PC-3 (cell line): ENCODE results near the gene PTPN14. TPM values are rescaled to one million over a fixed set of nuclear protein-coding genes. Genes with fewer than 3 reads are reported as not detected.

Experiments used
- ATAC-seq: fragments of 200-7000 bp; cut with Tn5 transposase; 2 replicates; pipeline ENCODE4 v1.9.1; 2020; ENCODE audit warnings: mild to moderate bottlenecking, moderate library complexity
- BruUV-seq: library from RNA; stranded (reverse); fragments of 400-500 nt; replicated peaks from 2 replicates; lab custom pipeline; 2021; lab: Mats Ljungman, UMichigan
- CTCF ChIA-PET: fragments of 300-600 bp; sonication (Branson Sonifier 250); formaldehyde crosslinking; loops from one replicate; lab custom pipeline; 2022; ENCODE audit warnings: antibody characterized with exemption; lab: Charles Lee
- POLR2A ChIA-PET: fragments of 300-600 bp; sonication (Branson Sonifier 250); formaldehyde crosslinking; loops from one replicate; lab custom pipeline; 2022; ENCODE audit warnings: antibody characterized with exemption; ENCODE audit not compliant: unreplicated experiment; lab: Charles Lee
- DNase-seq: peaks from one replicate; pipeline ENCODE4 v3.0.0-alpha.2; 2015
- H2AFZ ChIP-seq: fragments of 300-600 bp; sonication (generic); 2 replicates; pipeline ENCODE4 v1.6.0; 2016; ENCODE audit warnings: antibody characterized with exemption, low read length
- H3F3A ChIP-seq: fragments of 300-600 bp; sonication (generic); one replicate; pipeline ENCODE4 v1.6.0; 2017; ENCODE audit warnings: antibody characterized with exemption, low read length, control low read depth, mild to moderate bottlenecking; ENCODE audit not compliant: unreplicated experiment
- H3K27ac ChIP-seq: fragments of 300-600 bp; sonication (generic); 2 replicates; pipeline ENCODE4 v1.5.1; 2016; ENCODE audit warnings: mild to moderate bottlenecking, low read length
- H3K27me3 ChIP-seq: fragments of 300-600 bp; sonication (generic); 2 replicates; pipeline ENCODE4 v1.6.1; 2016; ENCODE audit warnings: low read length, mixed read lengths
- H3K36me3 ChIP-seq: fragments of 300-600 bp; sonication (generic); 2 replicates; pipeline ENCODE4 v1.6.1; 2016; ENCODE audit warnings: low read depth, mixed run types, low read length, mixed read lengths
- H3K4me1 ChIP-seq: fragments of 300-600 bp; sonication (generic); 2 replicates; pipeline ENCODE4 v1.5.1; 2016; ENCODE audit warnings: low read length; ENCODE audit not compliant: insufficient read depth
- H3K4me2 ChIP-seq: fragments of 300-600 bp; sonication (generic); 2 replicates; pipeline ENCODE4 v1.6.0; 2016; ENCODE audit warnings: low read length
- H3K4me3 ChIP-seq: fragments of 300-600 bp; sonication (generic); 2 replicates; pipeline ENCODE4 v1.5.1; 2016; ENCODE audit warnings: mild to moderate bottlenecking, low read length, mixed read lengths
- H3K79me2 ChIP-seq: fragments of 300-600 bp; sonication (generic); 2 replicates; pipeline ENCODE4 v1.6.1; 2017; ENCODE audit warnings: low read length, mixed read lengths
- H3K9ac ChIP-seq: fragments of 300-600 bp; sonication (generic); 2 replicates; pipeline ENCODE4 v1.6.0; 2016; ENCODE audit warnings: mild to moderate bottlenecking, low read length
- H3K9me2 ChIP-seq: fragments of 300-600 bp; sonication (generic); replicated peaks from 2 replicates; pipeline ENCODE4 v1.6.1; 2016; ENCODE audit warnings: mixed run types, low read length, mixed read lengths
- H3K9me3 ChIP-seq: fragments of 300-600 bp; sonication (generic); 2 replicates; pipeline ENCODE4 v1.6.1; 2016; ENCODE audit warnings: low read length, mixed read lengths
- H4K20me1 ChIP-seq: fragments of 300-600 bp; sonication (generic); 2 replicates; pipeline ENCODE4 v1.6.1; 2016; ENCODE audit warnings: low read length, mixed read lengths
- EZH2 ChIP-seq: fragments of 300-600 bp; sonication (generic); IDR thresholded peaks from one replicate; pipeline ENCODE4 v1.6.1; 2017; ENCODE audit warnings: antibody characterized with exemption, mild to moderate bottlenecking, low read length; ENCODE audit not compliant: unreplicated experiment
- EZH2phosphoT487 ChIP-seq: fragments of 300-600 bp; sonication (generic); IDR thresholded peaks from 2 replicates; pipeline ENCODE4 v1.6.1; 2018; ENCODE audit warnings: mild to moderate bottlenecking, antibody characterized with exemption, low read length, borderline replicate concordance
- intact Hi-C: fragments of 100-400 bp; cut with micrococcal nuclease; formaldehyde crosslinking; loops from 2 replicates; pipeline ENCODE4 v1.9.0; 2023
- total RNA-seq: library from RNA; depleted of rRNA; stranded (reverse); fragments of >200 nt; gene quantifications from 2 replicates; pipeline ENCODE4 v1.2.3, GENCODE V29; 2014
- TF ChIP-seq, protein P1 (sequence below): fragments of 300-600 bp; sonication (generic); conservative IDR thresholded peaks from 2 replicates; pipeline ENCODE4 v1.5.1; 2017; ENCODE audit warnings: antibody characterized with exemption, low read depth, mild to moderate bottlenecking, low read length

PTPN14 gene
- total RNA-seq, 1 experiment from 2014 or later = 12.6 TPM

DNA sequence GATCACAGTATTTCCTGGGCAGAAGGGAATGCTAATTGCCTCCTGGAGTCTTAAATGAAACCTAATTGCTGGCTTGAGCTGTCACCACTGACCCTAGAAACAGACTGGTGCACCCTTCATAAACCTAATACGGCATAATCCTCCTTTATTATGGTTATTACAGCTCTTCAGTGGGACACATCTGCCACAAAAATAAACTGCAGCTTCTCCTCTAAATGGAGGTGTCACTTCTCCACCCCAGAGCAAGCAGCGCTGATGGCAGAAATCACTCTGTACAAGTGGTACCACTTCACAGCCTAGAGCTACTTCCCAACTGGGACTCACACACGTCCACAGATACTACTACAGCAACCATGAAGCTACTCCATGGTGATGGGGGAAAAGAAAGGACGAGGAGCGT is 11.1 kb downstream of the PTPN14 start:
- POLR2A ChIA-PET = no interaction called here
- DNase-seq (no peak), ATAC-seq (no peak)
- no peak for TF ChIP-seq EZH2phosphoT487
- no peak for TF ChIP-seq EZH2
- TF ChIP-seq, protein P1, sequence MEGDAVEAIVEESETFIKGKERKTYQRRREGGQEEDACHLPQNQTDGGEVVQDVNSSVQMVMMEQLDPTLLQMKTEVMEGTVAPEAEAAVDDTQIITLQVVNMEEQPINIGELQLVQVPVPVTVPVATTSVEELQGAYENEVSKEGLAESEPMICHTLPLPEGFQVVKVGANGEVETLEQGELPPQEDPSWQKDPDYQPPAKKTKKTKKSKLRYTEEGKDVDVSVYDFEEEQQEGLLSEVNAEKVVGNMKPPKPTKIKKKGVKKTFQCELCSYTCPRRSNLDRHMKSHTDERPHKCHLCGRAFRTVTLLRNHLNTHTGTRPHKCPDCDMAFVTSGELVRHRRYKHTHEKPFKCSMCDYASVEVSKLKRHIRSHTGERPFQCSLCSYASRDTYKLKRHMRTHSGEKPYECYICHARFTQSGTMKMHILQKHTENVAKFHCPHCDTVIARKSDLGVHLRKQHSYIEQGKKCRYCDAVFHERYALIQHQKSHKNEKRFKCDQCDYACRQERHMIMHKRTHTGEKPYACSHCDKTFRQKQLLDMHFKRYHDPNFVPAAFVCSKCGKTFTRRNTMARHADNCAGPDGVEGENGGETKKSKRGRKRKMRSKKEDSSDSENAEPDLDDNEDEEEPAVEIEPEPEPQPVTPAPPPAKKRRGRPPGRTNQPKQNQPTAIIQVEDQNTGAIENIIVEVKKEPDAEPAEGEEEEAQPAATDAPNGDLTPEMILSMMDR = no peak
- Histone ChIP-seq H3K4me1 (no peaks in the 10 kb centered on the region), H4K20me1 (peaks cover 12% of the 10 kb centered on the region), H3K27me3 (no peaks in the 10 kb centered on the region), H3K4me2 (no peak overlapping the region), H3K9me2 (no peaks in the 10 kb centered on the region), H3K9me3 (no peaks in the 10 kb centered on the region), H2AFZ (no peak overlapping the region), H3F3A (no peaks in the 10 kb centered on the region), H3K36me3 (no peaks in the 10 kb centered on the region), H3K4me3 (no peak overlapping the region), H3K27ac (no peak overlapping the region), H3K9ac (no peak overlapping the region), H3K79me2 (peaks cover 99% of the 10 kb centered on the region)
- BruUV-seq = no TSS peak
- intact Hi-C loops = no loop called here
- CTCF ChIA-PET = interaction anchor here (0.8 kb wide), 1 partner anchor 13 kb away, joined by 3 read pairs; no protein-coding TSS in a partner anchor

DNA sequence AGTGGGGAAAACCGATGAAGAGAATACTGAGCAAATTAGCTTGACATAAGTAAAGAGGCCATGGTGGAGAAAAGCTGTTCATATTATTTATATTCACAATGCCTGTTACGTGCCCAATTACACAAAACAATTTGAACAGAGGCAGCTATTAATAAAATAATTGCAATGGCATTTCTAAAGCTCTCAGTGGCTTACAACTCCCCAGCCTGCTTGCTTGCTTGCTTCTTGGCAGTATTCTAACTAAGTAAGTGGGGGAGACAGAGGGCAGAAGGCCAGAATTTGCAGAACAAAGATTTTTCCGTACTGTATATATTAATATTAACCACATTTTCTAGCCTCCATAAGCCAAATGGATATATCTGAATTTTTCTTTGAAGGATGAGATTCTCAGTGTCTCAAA is 12.9 kb downstream of the PTPN14 start:
- H3K9me2 ChIP-seq = no peaks in the 10 kb centered on the region
- ChIA-PET CTCF (no interaction called here), POLR2A (no interaction called here)
- no peak overlapping the region for H2AFZ ChIP-seq
- H3K79me2 ChIP-seq = peaks cover 97% of the 10 kb centered on the region
- no TSS peak for BruUV-seq
- H3K4me2 ChIP-seq = no peak overlapping the region
- no peak overlapping the region for H3K4me3 ChIP-seq
- H4K20me1 ChIP-seq = peaks cover 12% of the 10 kb centered on the region
- H3K4me1 ChIP-seq = no peaks in the 10 kb centered on the region
- H3K36me3 ChIP-seq = no peaks in the 10 kb centered on the region
- H3K9me3 ChIP-seq = no peaks in the 10 kb centered on the region
- ATAC-seq (no peak), DNase-seq (no peak)
- no peaks in the 10 kb centered on the region for H3K27me3 ChIP-seq
- intact Hi-C loops = no loop called here
- H3F3A ChIP-seq = no peaks in the 10 kb centered on the region
- H3K27ac ChIP-seq = no peak overlapping the region
- TF ChIP-seq EZH2phosphoT487 (no peak), EZH2 (no peak)
- TF ChIP-seq, protein P1 = no peak
- no peak overlapping the region for H3K9ac ChIP-seq

DNA sequence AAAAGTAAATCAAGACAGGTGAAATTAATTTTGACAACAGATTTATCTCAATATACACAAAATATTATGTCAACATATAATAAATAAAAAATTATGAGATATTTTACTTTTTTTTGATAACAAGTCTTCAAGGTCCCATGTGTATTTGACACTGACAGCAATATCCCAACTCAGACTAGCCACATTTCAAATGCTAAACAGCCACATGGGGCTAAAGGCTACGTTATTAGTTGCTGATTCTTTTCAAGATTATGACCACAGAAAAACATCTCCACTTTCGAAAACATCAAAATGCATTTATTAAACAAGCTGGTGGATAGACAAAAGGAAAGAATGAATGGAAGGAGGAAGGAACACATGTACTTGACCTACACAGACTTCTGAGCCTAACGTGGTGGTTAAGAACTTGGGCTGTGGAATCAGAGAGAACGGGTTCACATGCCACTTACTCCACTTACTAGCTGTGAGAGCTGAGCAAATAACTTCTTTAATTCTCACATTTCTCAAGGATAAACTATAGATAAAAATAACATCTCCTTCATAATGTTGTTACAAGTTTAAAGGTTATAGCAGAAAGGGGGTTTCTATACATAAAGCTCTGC is 13.4 kb downstream of the PTPN14 start:
- intact Hi-C loops = no loop called here
- POLR2A ChIA-PET = no interaction called here

More for the DNA sequence above, 13.4 kb downstream of the PTPN14 start:
- H3K4me2 ChIP-seq = no peak overlapping the region
- H3K9me3 ChIP-seq = no peaks in the 10 kb centered on the region
- no peaks in the 10 kb centered on the region for H3F3A ChIP-seq
- no peak overlapping the region for H3K9ac ChIP-seq
- peaks cover 12% of the 10 kb centered on the region for H4K20me1 ChIP-seq
- H3K27me3 ChIP-seq = no peaks in the 10 kb centered on the region
- TF ChIP-seq, protein P1 = no peak
- no peak for TF ChIP-seq EZH2
- no peak for TF ChIP-seq EZH2phosphoT487
- H3K4me3 ChIP-seq = no peak overlapping the region
- DNase-seq (no peak), ATAC-seq (no peak)
- no peaks in the 10 kb centered on the region for H3K9me2 ChIP-seq
- CTCF ChIA-PET = no interaction called here
- peaks cover 3% of the 10 kb centered on the region; the same call in 1 of the 2 replicates for H3K36me3 ChIP-seq
- H2AFZ ChIP-seq = no peak overlapping the region
- no peaks in the 10 kb centered on the region for H3K4me1 ChIP-seq
- BruUV-seq = no TSS peak
- H3K79me2 ChIP-seq = peaks cover 94% of the 10 kb centered on the region
- H3K27ac ChIP-seq = no peak overlapping the region
